Bone marrow (tissue), 2 donors: Measurements from ENCODE around the gene NECAB2.
A peak's percentile ranks its signal among the peaks of the same experiment; 100 is the strongest.

Source experiments
- DNase-seq, 2 donors: peaks; one replicate each; lab custom pipeline; 2025; lab: John Stamatoyannopoulos, UW

Gene NECAB2

GRCh38 chr16:84024854-84025253 is 56.8 kb downstream of the NECAB2 start:
- DNase-seq: no peak

GRCh38 chr16:84026606-84027005 is 58.6 kb downstream of the NECAB2 start:
- DNase-seq: no peak

- no peak for DNase-seq
These were observed 59.6 kb downstream of the NECAB2 start for GRCh38 chr16:84027625-84028024.

GRCh38 chr16:84029297-84030047 is 61.4 kb downstream of the NECAB2 start:
- DNase-seq: peak in 1 of 2 donors; percentile 7

- no peak for DNase-seq
These were observed 63.5 kb downstream of the NECAB2 start for GRCh38 chr16:84031556-84031955.

GRCh38 chr16:84032458-84033178 is 64.6 kb downstream of the NECAB2 start:
- no peak for DNase-seq

GRCh38 chr16:84033251-84034195 is 65.5 kb downstream of the NECAB2 start:
- DNase-seq: no peak

GRCh38 chr16:84034516-84034915 is 66.5 kb downstream of the NECAB2 start:
- DNase-seq: no peak

GRCh38 chr16:84036131-84036530 is 68.1 kb downstream of the NECAB2 start:
- DNase-seq: no peak

- DNase-seq: no peak
These were observed 69.0 kb downstream of the NECAB2 start for GRCh38 chr16:84036982-84037425.

- DNase-seq: no peak
These were observed 70.4 kb downstream of the NECAB2 start for GRCh38 chr16:84038469-84038868.

GRCh38 chr16:84039696-84040095 is 71.7 kb downstream of the NECAB2 start:
- no peak for DNase-seq

- DNase-seq: no peak
These were observed 72.3 kb downstream of the NECAB2 start for GRCh38 chr16:84040226-84040822.

- DNase-seq: no peak
These were observed 73.1 kb downstream of the NECAB2 start for GRCh38 chr16:84040823-84041820.

GRCh38 chr16:84041881-84042280 is 73.8 kb downstream of the NECAB2 start:
- no peak for DNase-seq

- DNase-seq: no peak
These were observed 74.3 kb downstream of the NECAB2 start, which contains the start of gene SLC38A8 for GRCh38 chr16:84042308-84042878. Gene SLC38A8 (minus strand): TSS chr16:84042795. CDS start chr16:84042157, 638 bp downstream.

GRCh38 chr16:84042879-84043485 is 74.9 kb downstream of the NECAB2 start:
- no peak for DNase-seq

- DNase-seq: no peak
These were observed 75.6 kb downstream of the NECAB2 start for GRCh38 chr16:84043486-84044117.

GRCh38 chr16:84044118-84044488 is 76.1 kb downstream of the NECAB2 start:
- DNase-seq: no peak
